Stimulated activated CD4-positive, alpha-beta T cell treated with anti-CD3 and anti-CD28 coated beads, Interleukin-15, amount 100 ng/mL, for 24 hours (primary cell): ENCODE data around the gene TFPI.

Experiments
- DNase-seq: peaks from one replicate; pipeline ENCODE4 v3.0.0-alpha.2; 2020

TFPI gene

GRCh38 chr2:187461294-187462261 lies 92.7 kb downstream of the TFPI start:
- no peak for DNase-seq

GRCh38 chr2:187459256-187459655 lies 95.0 kb downstream of the TFPI start:
- DNase-seq = no peak

- DNase-seq = no peak
Measured at GRCh38 chr2:187453078-187453641, 101.1 kb downstream of the TFPI start.

GRCh38 chr2:187451510-187451909 lies 102.7 kb downstream of the TFPI start:
- DNase-seq = no peak

GRCh38 chr2:187447336-187447735 lies 106.9 kb downstream of the TFPI start:
- no peak for DNase-seq

GRCh38 chr2:187446711-187447110 lies 107.5 kb downstream of the TFPI start:
- no peak for DNase-seq

GRCh38 chr2:187445051-187445450 lies 109.2 kb downstream of the TFPI start:
- DNase-seq = no peak

GRCh38 chr2:187442778-187443177 lies 111.5 kb downstream of the TFPI start:
- no peak for DNase-seq

- no peak for DNase-seq
Measured at GRCh38 chr2:187442378-187442777, 111.9 kb downstream of the TFPI start.

- DNase-seq = no peak
Measured at GRCh38 chr2:187440101-187440675, 114.0 kb downstream of the TFPI start.

- no peak for DNase-seq
Measured at GRCh38 chr2:187438455-187438854, 115.8 kb downstream of the TFPI start.

GRCh38 chr2:187435756-187436155 lies 118.5 kb downstream of the TFPI start:
- no peak for DNase-seq

GRCh38 chr2:187435078-187435477 lies 119.2 kb downstream of the TFPI start:
- no peak for DNase-seq

- no peak for DNase-seq
Measured at GRCh38 chr2:187434342-187434785, 119.9 kb downstream of the TFPI start.

GRCh38 chr2:187431911-187432310 lies 122.3 kb downstream of the TFPI start:
- DNase-seq = no peak

- DNase-seq = no peak
Measured at GRCh38 chr2:187429989-187430388, 124.2 kb downstream of the TFPI start.

- DNase-seq = no peak
Measured at GRCh38 chr2:187424146-187424545, 130.1 kb downstream of the TFPI start.

- no peak for DNase-seq
Measured at GRCh38 chr2:187422282-187422681, 132.0 kb downstream of the TFPI start.

GRCh38 chr2:187421519-187421918 lies 132.7 kb downstream of the TFPI start:
- no peak for DNase-seq

- DNase-seq = no peak
Measured at GRCh38 chr2:187419808-187420207, 134.4 kb downstream of the TFPI start.

GRCh38 chr2:187415449-187415848 lies 138.8 kb downstream of the TFPI start:
- no peak for DNase-seq
